ES-I3 (cell line): ENCODE data around the gene WWOX.

Experiments used
- H3K36me3 ChIP-seq: 2 replicates; pipeline ENCODE4 v1.6.1; 2013; ENCODE audit warnings: mild to moderate bottlenecking, low read length, control low read depth, moderate library complexity; ENCODE audit not compliant: insufficient read depth
- H3K4me1 ChIP-seq: 2 replicates; pipeline ENCODE4 v1.6.1; 2013; ENCODE audit warnings: mild to moderate bottlenecking, control low read depth, low read length; ENCODE audit not compliant: insufficient read depth
- H3K9ac ChIP-seq: 2 replicates; pipeline ENCODE4 v1.6.1; 2013; ENCODE audit warnings: low read depth, mild to moderate bottlenecking, low read length, moderate library complexity
- H3K9me3 ChIP-seq: 2 replicates; pipeline ENCODE4 v1.6.1; 2013; ENCODE audit warnings: mild to moderate bottlenecking, low read length, moderate library complexity; ENCODE audit not compliant: control insufficient read depth, insufficient read depth

Gene WWOX

DNA sequence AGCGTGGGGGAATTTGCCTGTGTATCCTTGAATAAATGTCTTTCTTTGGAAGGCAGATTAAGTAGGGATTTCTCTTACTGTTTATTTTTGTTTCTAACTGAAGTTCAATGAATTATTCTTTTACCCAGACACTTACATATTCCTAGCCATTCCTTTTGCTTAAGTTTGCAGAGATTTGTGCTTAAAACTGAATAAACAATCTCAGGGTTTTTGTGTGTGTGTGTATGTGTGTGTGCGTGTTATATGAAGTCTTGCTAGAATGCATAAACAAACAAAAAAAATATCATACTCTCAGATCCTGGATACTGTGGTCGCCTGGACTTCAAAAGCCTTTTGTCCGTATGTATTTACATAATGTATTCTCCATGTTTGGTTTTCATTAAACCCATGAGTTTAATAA lies 828.3 kb downstream of the WWOX start:
- Histone ChIP-seq H3K36me3 (no peaks in the 10 kb centered on the region), H3K4me1 (no peaks in the 10 kb centered on the region), H3K9ac (no peak overlapping the region), H3K9me3 (peaks cover 3% of the 10 kb centered on the region; the same call in 1 of the 2 replicates)

- H3K9ac ChIP-seq = no peak overlapping the region
- H3K4me1 ChIP-seq = no peaks in the 10 kb centered on the region
- no peaks in the 10 kb centered on the region for H3K9me3 ChIP-seq
- no peaks in the 10 kb centered on the region for H3K36me3 ChIP-seq
These were observed 830.4 kb downstream of the WWOX start for GRCh38 chr16:78929841-78930240.

DNA sequence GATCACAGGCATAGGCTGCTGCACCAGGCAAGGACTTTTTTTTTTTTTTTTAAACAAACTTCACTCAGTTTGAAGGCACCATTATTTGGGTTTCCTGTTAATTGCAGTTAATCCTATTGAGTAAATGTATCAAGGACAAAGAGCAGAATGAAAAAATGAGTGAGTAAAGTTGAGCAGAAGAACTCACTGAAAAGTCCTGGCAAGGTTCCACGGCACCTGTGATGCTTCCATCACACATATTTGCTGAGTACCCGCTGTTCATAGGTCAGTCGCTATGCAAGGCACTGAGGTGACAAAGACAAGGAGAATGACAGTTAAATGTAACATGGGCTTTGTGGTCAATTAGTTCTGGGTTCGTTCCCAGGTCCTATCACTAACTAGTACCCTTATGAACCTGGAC lies 831.1 kb downstream of the WWOX start:
- Histone ChIP-seq H3K4me1 (no peaks in the 10 kb centered on the region), H3K36me3 (no peaks in the 10 kb centered on the region), H3K9ac (no peak overlapping the region), H3K9me3 (no peaks in the 10 kb centered on the region)

GRCh38 chr16:78931267-78931666 lies 831.8 kb downstream of the WWOX start:
- Histone ChIP-seq H3K4me1 (no peaks in the 10 kb centered on the region), H3K9me3 (no peaks in the 10 kb centered on the region), H3K36me3 (no peaks in the 10 kb centered on the region), H3K9ac (no peak overlapping the region)

GRCh38 chr16:78931678-78932077 lies 832.2 kb downstream of the WWOX start:
- H3K36me3 ChIP-seq = no peaks in the 10 kb centered on the region
- no peaks in the 10 kb centered on the region for H3K9me3 ChIP-seq
- no peaks in the 10 kb centered on the region for H3K4me1 ChIP-seq
- H3K9ac ChIP-seq = no peak overlapping the region

- H3K4me1 ChIP-seq = no peaks in the 10 kb centered on the region
- no peaks in the 10 kb centered on the region for H3K36me3 ChIP-seq
- H3K9me3 ChIP-seq = no peaks in the 10 kb centered on the region
- H3K9ac ChIP-seq = no peak overlapping the region
These were observed 833.0 kb downstream of the WWOX start for GRCh38 chr16:78932355-78932943.

DNA sequence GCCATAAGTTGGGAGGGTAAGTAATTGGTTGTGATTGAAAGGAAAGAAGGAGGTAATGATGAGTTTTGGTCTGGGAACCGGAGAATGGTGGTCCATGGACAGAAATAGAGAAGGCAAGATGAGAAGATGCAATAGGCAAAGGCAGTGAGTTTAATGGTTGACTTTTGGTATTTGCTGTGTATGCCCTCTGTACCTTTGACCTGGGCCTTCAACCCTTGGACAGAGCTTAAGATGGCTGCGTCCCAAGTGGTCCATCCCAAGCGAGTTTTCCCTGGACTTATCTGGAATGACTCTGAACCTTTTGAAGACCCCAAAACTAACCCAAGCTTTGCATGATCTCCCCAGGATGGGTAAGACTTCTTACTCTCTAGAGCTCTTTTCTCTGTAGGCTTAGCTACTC lies 836.6 kb downstream of the WWOX start:
- H3K9me3 ChIP-seq = no peaks in the 10 kb centered on the region
- no peak overlapping the region for H3K9ac ChIP-seq
- H3K36me3 ChIP-seq = no peaks in the 10 kb centered on the region
- no peaks in the 10 kb centered on the region for H3K4me1 ChIP-seq

DNA sequence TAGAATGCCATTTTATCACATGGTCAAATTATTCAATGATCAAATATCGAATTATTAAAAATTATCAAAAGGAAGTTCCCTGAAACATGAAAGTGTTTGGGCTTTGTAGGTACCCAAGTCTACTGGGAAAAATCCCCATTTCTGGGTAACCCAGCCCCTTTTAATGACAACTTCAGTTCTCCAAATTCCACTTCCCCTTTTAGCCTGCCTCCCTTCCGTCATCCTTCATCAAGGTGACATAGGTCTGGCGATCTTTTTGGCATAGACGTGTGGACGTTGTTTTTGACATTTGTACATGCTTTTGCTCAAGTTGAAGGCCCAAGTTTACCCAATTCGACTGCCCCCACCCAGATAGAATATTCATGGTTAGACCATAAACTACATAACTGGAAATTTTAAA lies 840.1 kb downstream of the WWOX start:
- no peaks in the 10 kb centered on the region for H3K9me3 ChIP-seq
- no peaks in the 10 kb centered on the region for H3K36me3 ChIP-seq
- no peak overlapping the region for H3K9ac ChIP-seq
- no peaks in the 10 kb centered on the region for H3K4me1 ChIP-seq

DNA sequence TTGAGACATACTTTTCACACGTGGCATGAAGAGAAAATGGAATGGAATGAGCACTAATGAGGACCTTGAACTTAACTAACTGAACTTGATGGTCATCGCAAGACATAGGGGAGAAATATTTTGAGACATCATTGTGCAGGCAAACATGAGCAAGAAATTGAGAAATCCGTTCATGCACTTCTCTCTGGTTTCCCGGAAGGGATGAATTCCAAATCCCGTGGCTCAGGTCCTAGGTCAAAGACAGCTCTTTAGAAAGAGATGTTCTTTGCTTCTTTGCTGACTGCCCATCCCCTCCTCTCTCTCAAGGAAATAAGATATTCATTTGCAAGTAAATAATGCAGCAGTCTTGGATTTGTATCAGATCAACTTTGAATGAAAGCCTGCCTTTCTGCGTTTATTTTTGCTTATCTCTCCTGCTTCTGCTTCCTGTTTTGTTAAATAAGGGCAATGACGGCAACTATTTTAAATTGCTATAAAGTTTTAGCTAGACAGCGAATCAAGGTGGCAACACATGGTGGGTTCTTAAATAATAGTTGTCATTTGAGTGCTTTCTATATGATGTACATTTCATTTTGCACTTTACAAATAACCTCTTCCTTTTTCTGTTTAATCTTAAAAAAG lies 843.3 kb downstream of the WWOX start:
- no peaks in the 10 kb centered on the region for H3K4me1 ChIP-seq
- H3K36me3 ChIP-seq = no peaks in the 10 kb centered on the region
- H3K9me3 ChIP-seq = no peaks in the 10 kb centered on the region
- no peak overlapping the region for H3K9ac ChIP-seq

DNA sequence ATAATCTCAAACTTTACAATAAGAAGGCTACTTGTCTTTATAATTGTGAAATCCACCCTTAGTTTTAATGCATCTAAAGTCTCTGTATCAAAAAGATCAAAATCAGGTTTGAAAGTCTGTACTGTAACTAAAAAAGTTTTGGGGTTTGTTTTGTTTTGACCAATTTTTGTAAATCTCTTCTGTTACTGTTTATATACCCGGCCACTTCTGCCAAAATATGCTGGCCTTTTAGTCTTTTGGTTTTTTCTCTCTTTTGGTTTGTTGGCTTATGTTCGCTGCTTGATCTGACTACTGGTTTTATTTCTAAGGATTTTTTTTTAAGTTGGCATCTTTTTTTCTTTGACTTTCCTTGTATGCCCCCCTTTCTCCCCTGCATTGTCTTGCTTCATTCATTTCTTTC lies 845.9 kb downstream of the WWOX start:
- no peaks in the 10 kb centered on the region for H3K36me3 ChIP-seq
- no peaks in the 10 kb centered on the region for H3K9me3 ChIP-seq
- H3K4me1 ChIP-seq = no peaks in the 10 kb centered on the region
- no peak overlapping the region for H3K9ac ChIP-seq

- no peak overlapping the region for H3K9ac ChIP-seq
- no peaks in the 10 kb centered on the region for H3K9me3 ChIP-seq
- no peaks in the 10 kb centered on the region for H3K36me3 ChIP-seq
- H3K4me1 ChIP-seq = no peaks in the 10 kb centered on the region
These were observed 847.1 kb downstream of the WWOX start for GRCh38 chr16:78946556-78946955.

- H3K9ac ChIP-seq = no peak overlapping the region
- H3K36me3 ChIP-seq = no peaks in the 10 kb centered on the region
- no peaks in the 10 kb centered on the region for H3K9me3 ChIP-seq
- no peaks in the 10 kb centered on the region for H3K4me1 ChIP-seq
These were observed 851.3 kb downstream of the WWOX start for GRCh38 chr16:78950768-78951167.

GRCh38 chr16:78952630-78953029 lies 853.2 kb downstream of the WWOX start:
- no peaks in the 10 kb centered on the region for H3K4me1 ChIP-seq
- no peak overlapping the region for H3K9ac ChIP-seq
- no peaks in the 10 kb centered on the region for H3K36me3 ChIP-seq
- no peaks in the 10 kb centered on the region for H3K9me3 ChIP-seq

DNA sequence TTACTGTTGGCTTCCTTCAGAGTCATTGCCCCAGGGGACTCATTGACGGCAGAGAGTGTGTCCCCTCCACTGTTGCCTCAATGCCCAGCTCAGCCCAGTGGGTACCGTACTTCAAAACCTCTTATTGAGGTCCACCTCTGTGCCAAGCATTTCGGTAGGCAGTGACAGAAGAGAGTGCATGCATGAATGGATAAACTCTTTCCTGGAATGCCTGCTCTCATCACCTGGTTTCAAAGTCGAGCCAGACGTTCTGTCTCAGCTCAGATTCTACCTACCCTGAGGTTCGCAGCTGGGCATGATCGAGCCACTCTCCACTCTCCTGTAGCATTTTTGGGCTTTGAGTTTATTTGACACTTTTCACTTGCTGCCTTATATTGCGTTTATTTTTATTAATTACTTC lies 854.1 kb downstream of the WWOX start:
- H3K9ac ChIP-seq = no peak overlapping the region
- H3K9me3 ChIP-seq = no peaks in the 10 kb centered on the region
- H3K36me3 ChIP-seq = no peaks in the 10 kb centered on the region
- no peaks in the 10 kb centered on the region for H3K4me1 ChIP-seq

GRCh38 chr16:78955206-78955605 lies 855.8 kb downstream of the WWOX start:
- Histone ChIP-seq H3K9ac (no peak overlapping the region), H3K9me3 (no peaks in the 10 kb centered on the region), H3K36me3 (no peaks in the 10 kb centered on the region), H3K4me1 (no peaks in the 10 kb centered on the region)
